ENCODE results near the gene TNFRSF8. TPM values are rescaled to one million over a fixed set of nuclear protein-coding genes. Genes with fewer than 3 reads are reported as not detected.

The TNFRSF8 gene
- total RNA-seq, 1 experiment from 2014 or later = not detected

DNA sequence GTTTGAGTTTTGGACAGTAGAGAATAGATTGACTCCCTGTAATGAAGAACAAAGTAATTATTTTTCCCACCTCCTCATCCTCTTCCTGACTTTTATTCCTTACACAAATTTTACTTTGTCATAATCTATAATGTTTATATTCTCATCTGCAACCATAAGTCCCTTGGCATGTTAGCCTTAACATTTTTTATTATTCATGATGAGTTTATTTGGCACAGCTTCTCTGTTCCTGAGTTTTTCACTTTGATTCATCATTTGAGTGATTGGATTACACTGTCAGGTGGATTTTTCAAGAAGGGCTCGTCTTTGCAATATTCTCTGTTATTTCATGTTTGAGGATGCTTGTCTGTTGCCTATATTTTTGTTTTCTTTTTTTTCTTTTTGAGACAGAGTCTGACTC is 35.7 kb downstream of the TNFRSF8 start:
- intact Hi-C loops (cut with micrococcal nuclease) = no loop called here
- peaks cover 12% of the 10 kb centered on the region; the same call in 1 of the 2 replicates for H3K4me1 ChIP-seq (ENCODE audit: insufficient read depth, low read length)
- ChIA-PET POLR2A (ENCODE audit: unreplicated experiment) (no interaction called here), CTCF (interaction anchor here (0.6 kb wide), 1 partner anchor 115 kb away, joined by 8 read pairs; no protein-coding TSS in a partner anchor)
- no peaks in the 10 kb centered on the region for H3F3A ChIP-seq (ENCODE audit: low read length, unreplicated experiment)
- no peaks in the 10 kb centered on the region for H3K27me3 ChIP-seq (ENCODE audit: low read length)
- no peak overlapping the region for H3K4me3 ChIP-seq (ENCODE audit: low read length)
- ATAC-seq = peak; percentile 45; the same call in 1 of the 2 replicates
- no peak overlapping the region for H3K27ac ChIP-seq (ENCODE audit: low read length)
- no peaks in the 10 kb centered on the region for H3K9me2 ChIP-seq (replicated peaks; ENCODE audit: low read length)
- DNase-seq = peak; percentile 50
- no peaks in the 10 kb centered on the region for H3K9me3 ChIP-seq (ENCODE audit: low read length)
- no peaks in the 10 kb centered on the region for H4K20me1 ChIP-seq (ENCODE audit: low read length)
- no peak overlapping the region for H2AFZ ChIP-seq (ENCODE audit: low read length)
- H3K9ac ChIP-seq (ENCODE audit: low read length) = no peak overlapping the region
- no peak overlapping the region for H3K4me2 ChIP-seq (ENCODE audit: low read length)
- no peak for TF ChIP-seq EZH2 (IDR thresholded peaks at IDR 0.05; ENCODE audit: low read length, unreplicated experiment)
- no peak for TF ChIP-seq EZH2phosphoT487 (IDR thresholded peaks at IDR 0.05; ENCODE audit: borderline replicate concordance, low read length)
- TF ChIP-seq CTCF (conservative IDR thresholded peaks at IDR 0.05; ENCODE audit: low read depth, low read length) = no peak
- no peaks in the 10 kb centered on the region for H3K79me2 ChIP-seq (ENCODE audit: low read length)
- no TSS peak for BruUV-seq (replicated peaks)
- H3K36me3 ChIP-seq (ENCODE audit: low read depth, low read length) = no peaks in the 10 kb centered on the region

DNA sequence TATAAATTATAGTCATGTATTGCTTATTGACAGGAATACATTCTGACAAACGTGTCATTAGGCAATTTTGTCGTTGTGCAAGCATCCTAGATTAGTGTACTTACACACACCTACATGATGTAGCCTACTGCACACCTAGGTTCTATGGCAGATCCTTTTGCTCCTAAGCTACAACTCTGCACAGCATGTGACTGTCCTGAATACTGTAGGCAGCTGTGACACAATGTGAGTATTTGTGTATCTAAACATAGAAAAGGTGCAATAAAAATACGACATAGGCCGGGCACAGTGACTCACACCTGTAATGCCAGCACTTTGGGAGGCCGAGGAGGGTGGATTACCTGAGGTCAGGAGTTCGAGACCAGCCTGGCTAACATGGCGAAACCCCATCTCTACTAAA is 36.5 kb downstream of the TNFRSF8 start:
- POLR2A ChIA-PET (ENCODE audit: unreplicated experiment) = no interaction called here
- DNase-seq = peak; percentile 27
- BruUV-seq (replicated peaks) = no TSS peak

More for the DNA sequence above, 36.5 kb downstream of the TNFRSF8 start:
- Histone ChIP-seq H4K20me1 (ENCODE audit: low read length) (no peaks in the 10 kb centered on the region), H3K79me2 (ENCODE audit: low read length) (no peaks in the 10 kb centered on the region), H3F3A (ENCODE audit: low read length, unreplicated experiment) (no peaks in the 10 kb centered on the region), H3K4me1 (ENCODE audit: insufficient read depth, low read length) (peaks cover 12% of the 10 kb centered on the region; the same call in 1 of the 2 replicates), H3K27me3 (ENCODE audit: low read length) (no peaks in the 10 kb centered on the region), H3K36me3 (ENCODE audit: low read depth, low read length) (no peaks in the 10 kb centered on the region), H3K9me2 (replicated peaks; ENCODE audit: low read length) (no peaks in the 10 kb centered on the region), H3K4me3 (ENCODE audit: low read length) (no peak overlapping the region), H2AFZ (ENCODE audit: low read length) (no peak overlapping the region), H3K27ac (ENCODE audit: low read length) (no peak overlapping the region), H3K4me2 (ENCODE audit: low read length) (no peak overlapping the region), H3K9me3 (ENCODE audit: low read length) (no peaks in the 10 kb centered on the region), H3K9ac (ENCODE audit: low read length) (no peak overlapping the region)
- CTCF ChIA-PET = no interaction called here
- peak; percentile 59 for ATAC-seq
- no peak for TF ChIP-seq EZH2 (IDR thresholded peaks at IDR 0.05; ENCODE audit: low read length, unreplicated experiment)
- TF ChIP-seq EZH2phosphoT487 (IDR thresholded peaks at IDR 0.05; ENCODE audit: borderline replicate concordance, low read length) = no peak
- TF ChIP-seq CTCF (conservative IDR thresholded peaks at IDR 0.05; ENCODE audit: low read depth, low read length) = no peak
- intact Hi-C loops (cut with micrococcal nuclease) = no loop called here
